ENCODE measurements around the gene OLFM1. TPM values are rescaled to one million over a fixed set of nuclear protein-coding genes. Genes with fewer than 3 reads are reported as not detected.
"Not testable (repeated sequence)": the region's sequence is repeated elsewhere in the genome, so short reads cannot be mapped to it uniquely, and the experiment has no call there.

OLFM1 gene
- total RNA-seq, 1 experiment from 2014 or later = 35.0 TPM

DNA sequence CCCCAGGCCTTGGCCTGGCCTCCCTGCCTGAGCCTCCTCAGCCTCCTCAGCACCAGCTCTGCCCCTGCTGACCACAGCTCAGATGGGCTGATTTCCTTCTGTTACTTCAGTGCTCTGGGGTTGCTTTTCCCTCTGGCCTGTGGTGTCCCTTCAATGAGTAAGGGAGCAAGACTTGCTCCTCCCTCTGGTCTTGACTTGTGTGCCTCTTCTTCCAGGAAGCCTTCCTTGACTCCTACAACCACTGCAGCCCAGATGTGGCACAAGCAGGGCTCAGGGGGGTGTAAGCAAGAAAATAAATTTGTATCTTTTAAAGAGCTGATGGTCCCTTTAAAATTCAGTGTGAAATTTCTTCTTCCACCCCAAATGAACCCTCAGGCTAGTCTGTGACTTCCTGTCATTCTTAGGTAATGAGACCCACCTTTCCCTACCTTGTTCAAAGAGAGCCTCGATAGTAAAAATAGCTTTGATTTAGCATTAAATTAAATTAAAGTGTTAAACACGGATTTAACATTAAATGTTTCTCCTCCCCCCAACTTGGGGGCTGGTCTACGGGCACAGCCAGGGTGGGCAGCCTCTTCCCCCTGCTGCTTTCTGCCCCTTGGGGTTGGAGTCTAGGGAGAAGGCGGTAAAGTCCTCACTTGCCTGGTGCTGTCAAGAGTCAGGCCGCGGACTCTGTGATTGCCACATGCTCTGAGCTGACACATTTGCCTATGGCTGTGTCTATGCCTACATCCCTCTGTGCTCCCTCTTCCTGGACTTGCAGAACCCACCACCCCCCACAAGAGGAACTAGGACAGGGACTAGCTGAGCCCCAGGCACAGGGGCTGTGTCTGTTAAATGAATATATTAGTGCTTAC, 64.5 kb downstream of the OLFM1 start:
- Histone ChIP-seq H3K27ac (no peak overlapping the region), H3K9me3 (replicated peaks) (no peaks in the 10 kb centered on the region), H3K36me3 (no peaks in the 10 kb centered on the region), H3K27me3 (replicated peaks) (no peaks in the 10 kb centered on the region), H3K4me3 (no peak overlapping the region), H3K4me1 (replicated peaks) (peaks cover 4% of the 10 kb centered on the region; the same call in 1 of the 2 replicates)
- DNase-seq (ENCODE audit: low read depth in 1 of 2, low spot score in 2 of 2) = no peak

DNA sequence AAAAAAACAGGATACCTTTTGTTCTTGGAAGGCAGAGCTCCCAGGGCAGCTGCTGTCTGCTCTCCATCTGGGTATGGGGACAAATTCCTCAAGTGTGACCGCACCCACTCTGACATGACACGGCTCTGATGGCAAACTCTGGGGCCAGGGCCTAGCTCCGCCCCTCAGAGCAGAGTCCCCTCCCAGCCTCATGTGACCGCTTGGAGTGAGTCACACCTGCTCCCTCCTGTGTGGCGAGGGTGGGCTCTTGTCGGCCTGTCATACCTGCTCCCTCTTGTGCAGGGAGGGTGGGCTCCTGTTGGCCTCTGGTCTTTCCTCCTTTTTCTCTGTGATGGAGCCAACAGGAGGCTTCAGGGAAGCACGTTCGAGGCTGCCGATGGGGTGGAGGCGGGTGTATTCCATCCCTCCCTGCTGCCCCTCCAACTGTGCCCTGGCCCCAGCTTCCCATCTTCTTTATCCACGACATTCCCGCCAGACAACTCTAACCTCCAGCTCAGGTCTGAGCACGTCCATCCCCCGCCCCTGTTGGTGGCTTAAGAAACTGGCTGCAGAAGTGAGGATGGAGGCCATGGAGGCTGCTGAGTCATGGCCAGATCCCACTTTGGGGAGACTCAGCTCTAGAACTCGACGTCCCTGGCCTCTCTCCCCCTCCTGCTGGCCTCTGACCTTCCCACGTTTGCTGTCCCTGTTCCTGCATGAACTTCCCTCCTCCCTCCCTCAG, 65.3 kb downstream of the OLFM1 start:
- H3K27ac ChIP-seq = no peak overlapping the region
- no peaks in the 10 kb centered on the region for H3K27me3 ChIP-seq (replicated peaks)
- H3K4me1 ChIP-seq (replicated peaks) = peaks cover 4% of the 10 kb centered on the region; the same call in 1 of the 2 replicates
- H3K36me3 ChIP-seq = no peaks in the 10 kb centered on the region
- no peaks in the 10 kb centered on the region for H3K9me3 ChIP-seq (replicated peaks)
- DNase-seq (ENCODE audit: low read depth in 1 of 2, low spot score in 2 of 2) = peak in 1 of 2 experiments; percentile 9
- no peak overlapping the region for H3K4me3 ChIP-seq

DNA sequence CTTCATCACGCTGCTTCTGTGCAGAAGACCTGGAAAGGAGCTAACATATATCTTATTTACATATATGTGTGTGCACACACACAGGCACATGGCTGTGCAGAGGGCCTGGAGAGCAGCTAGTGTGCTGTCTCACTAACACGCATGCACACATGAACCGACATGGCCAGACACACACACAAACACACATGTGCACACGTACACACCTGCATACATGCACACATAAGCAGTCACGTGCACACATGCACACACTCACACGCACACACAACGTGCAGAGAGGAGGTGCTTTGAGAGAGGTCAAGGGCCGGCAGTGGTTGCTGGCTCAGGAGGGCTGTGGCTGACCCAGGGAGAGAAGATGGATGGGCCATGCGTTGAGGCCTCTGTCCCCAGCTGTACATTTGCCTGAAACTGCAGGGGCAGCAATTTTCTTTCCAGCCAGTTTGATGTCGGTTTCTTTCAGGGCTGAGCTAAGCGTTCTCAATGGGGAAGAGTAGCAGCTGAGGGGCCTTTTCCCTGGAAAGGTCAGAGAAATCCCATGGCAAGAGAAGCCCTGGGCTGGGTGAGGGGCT, 66.7 kb downstream of the OLFM1 start:
- no peak for DNase-seq (ENCODE audit: low read depth in 1 of 2, low spot score in 2 of 2)
- H3K27ac ChIP-seq = no peak overlapping the region
- no peaks in the 10 kb centered on the region for H3K9me3 ChIP-seq (replicated peaks)
- no peak overlapping the region for H3K4me3 ChIP-seq
- H3K36me3 ChIP-seq = no peaks in the 10 kb centered on the region
- H3K4me1 ChIP-seq (replicated peaks) = peaks cover 4% of the 10 kb centered on the region; the same call in 1 of the 2 replicates
- no peaks in the 10 kb centered on the region for H3K27me3 ChIP-seq (replicated peaks)

DNA sequence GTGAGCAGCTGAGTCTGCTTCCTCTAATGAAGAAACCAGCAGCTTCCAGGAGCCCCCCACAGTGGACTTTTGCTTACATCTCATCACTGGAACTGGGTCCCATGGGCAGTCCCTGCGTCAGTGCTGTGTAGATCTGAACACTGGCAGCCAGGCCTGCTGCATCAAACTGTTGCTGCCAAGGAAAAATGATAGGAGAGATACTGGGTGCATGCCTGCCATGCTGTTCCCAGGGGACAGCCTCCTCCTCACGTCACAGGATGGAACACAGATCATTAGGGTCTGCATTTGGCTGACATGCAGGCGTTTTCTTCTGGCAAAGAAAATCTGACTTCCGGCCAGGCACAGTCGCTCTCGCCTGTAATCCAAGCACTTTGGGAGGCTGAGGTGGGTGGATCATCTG, 67.9 kb downstream of the OLFM1 start:
- no peak overlapping the region for H3K27ac ChIP-seq
- no peak overlapping the region for H3K4me3 ChIP-seq
- no peaks in the 10 kb centered on the region for H3K27me3 ChIP-seq (replicated peaks)
- no peaks in the 10 kb centered on the region for H3K9me3 ChIP-seq (replicated peaks)
- no peak for DNase-seq (ENCODE audit: low read depth in 1 of 2, low spot score in 2 of 2)
- H3K36me3 ChIP-seq = no peaks in the 10 kb centered on the region
- peaks cover 4% of the 10 kb centered on the region; the same call in 1 of the 2 replicates for H3K4me1 ChIP-seq (replicated peaks)

DNA sequence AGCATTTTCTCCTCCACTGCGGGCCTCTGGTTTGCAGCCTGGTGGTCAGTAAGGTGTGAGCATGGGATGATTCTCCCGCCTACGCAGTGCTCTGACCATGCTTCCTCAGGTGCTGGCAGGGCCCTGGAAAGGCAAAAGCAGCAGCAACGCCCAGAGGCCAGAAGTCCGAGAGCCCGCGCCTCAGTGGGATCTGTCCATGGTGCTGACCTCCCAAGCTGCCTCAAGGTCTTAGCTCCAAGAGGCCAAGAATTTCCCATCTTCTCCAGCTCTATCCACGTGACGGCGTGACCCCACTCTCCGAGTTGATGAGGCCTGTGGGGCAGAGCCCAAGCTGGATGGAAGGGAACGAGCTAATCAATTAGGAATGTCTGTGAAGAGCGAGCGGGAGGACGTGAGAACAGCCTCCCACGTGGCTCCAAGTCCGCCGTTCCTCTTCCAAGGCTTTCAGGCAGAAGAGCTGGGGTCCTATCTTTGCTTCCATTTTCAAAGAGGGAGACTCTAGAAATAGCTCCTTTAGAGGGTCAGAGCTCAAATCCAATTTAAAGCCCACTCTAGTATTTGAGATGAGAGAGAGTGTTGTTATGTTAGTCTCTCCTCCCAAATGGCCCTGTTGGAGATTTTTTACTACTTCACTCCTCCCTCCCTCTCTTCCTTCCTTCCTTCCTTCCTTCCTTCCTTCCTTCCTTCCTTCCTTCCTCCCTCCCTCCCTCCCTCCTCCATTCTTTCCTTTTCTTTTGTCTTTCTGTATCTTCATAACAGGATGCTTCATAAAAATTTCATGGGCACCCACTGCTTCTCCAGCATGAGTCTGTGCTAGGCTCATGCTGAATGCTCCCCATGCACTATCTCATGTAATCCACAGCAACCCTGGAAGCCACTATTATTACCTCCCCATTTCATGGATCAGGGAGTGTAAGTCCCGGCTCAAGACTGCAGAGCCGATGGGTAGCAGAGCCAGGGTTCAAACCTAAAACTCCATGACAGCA, 69.3 kb downstream of the OLFM1 start:
- DNase-seq (ENCODE audit: low read depth in 1 of 2, low spot score in 2 of 2) = peak; percentile 25 to 58

DNA sequence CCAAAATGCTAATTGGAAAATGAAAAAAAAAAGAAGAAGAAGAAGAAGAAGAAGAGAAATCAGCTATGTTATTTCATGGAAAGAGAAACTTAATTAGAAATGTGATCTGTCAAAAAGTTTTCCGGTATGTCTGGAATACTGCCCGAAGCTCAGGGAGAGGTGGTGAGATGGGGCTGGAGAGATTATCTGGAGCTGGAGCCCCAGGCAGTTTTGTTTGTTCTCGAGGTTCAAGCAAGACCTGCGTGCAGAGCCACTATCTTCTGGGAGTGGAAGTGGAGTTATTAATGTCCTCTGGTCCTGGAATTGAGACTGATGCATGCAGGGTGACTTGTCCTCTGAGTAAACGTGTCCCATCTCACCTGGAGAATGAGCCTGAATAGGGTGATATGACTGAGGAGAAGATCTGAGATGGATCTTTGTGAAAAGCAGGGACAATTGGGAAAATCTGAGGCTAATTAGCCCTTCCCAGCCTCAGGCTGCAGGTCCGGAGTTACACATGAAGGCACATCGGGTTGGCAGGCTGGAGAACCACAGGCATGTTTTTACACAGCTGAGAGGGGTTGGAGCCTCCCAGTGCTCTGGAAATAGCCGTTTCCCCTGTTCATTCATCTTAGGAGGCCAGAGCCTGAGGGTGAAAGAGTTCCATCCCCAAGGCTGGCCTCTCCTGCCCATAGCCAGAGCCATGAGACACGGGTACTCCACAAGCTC, 70.5 kb downstream of the OLFM1 start:
- Histone ChIP-seq H3K4me1 (replicated peaks) (no peaks in the 10 kb centered on the region), H3K36me3 (no peaks in the 10 kb centered on the region), H3K27ac (no peak overlapping the region), H3K27me3 (replicated peaks) (no peaks in the 10 kb centered on the region), H3K4me3 (no peak overlapping the region), H3K9me3 (replicated peaks) (no peaks in the 10 kb centered on the region)
- no peak for DNase-seq (ENCODE audit: low read depth in 1 of 2, low spot score in 2 of 2)

More for the DNA sequence above, 69.3 kb downstream of the OLFM1 start:
- Histone ChIP-seq H3K4me3 (no peak overlapping the region), H3K4me1 (replicated peaks) (peaks cover 4% of the 10 kb centered on the region; the same call in 1 of the 2 replicates), H3K27me3 (replicated peaks) (no peaks in the 10 kb centered on the region), H3K36me3 (no peaks in the 10 kb centered on the region), H3K9me3 (replicated peaks) (no peaks in the 10 kb centered on the region), H3K27ac (no peak overlapping the region)

DNA sequence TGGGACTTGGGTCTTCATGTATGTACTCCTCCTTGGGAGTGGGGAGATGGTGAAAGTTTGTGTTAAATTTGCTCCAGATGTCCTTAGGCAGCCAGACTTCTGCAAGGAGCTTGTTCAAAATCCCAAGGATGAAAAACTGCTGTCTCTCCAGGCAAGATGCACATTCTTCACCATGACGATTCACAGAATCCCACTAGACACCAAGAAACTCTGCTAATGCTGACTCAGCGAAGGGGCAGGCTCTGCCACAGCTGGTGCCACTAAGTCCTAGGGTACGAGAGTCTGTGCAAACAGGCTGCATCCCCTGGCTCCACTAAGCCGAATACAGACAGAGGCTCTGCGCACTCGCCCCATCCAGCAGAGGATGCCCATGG, 71.1 kb downstream of the OLFM1 start:
- no peaks in the 10 kb centered on the region for H3K36me3 ChIP-seq
- no peaks in the 10 kb centered on the region for H3K9me3 ChIP-seq (replicated peaks)
- DNase-seq (ENCODE audit: low read depth in 1 of 2, low spot score in 2 of 2) = no peak
- no peaks in the 10 kb centered on the region for H3K4me1 ChIP-seq (replicated peaks)
- H3K27me3 ChIP-seq (replicated peaks) = no peaks in the 10 kb centered on the region
- no peak overlapping the region for H3K27ac ChIP-seq
- no peak overlapping the region for H3K4me3 ChIP-seq

DNA sequence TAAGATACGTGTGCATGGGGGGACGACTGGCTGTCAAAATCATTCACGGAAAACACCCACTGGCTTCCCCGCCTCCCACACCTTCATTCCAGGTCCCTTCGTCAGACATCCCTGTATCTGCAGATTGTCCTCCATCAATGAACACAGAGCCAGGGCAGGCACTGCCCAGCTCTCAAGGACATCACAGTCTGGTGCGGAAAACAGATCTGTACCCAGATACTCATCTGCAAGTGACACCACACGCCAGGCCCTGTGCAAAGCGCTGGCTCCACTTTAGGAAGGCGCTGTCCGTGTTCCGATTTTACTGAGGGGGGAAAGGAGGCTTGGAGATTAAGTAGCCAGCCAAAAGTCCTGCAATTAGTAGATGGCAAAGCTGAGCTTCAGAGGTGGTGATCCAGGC, 72.3 kb downstream of the OLFM1 start:
- no peak overlapping the region for H3K27ac ChIP-seq
- H3K9me3 ChIP-seq (replicated peaks) = no peaks in the 10 kb centered on the region
- no peak overlapping the region for H3K4me3 ChIP-seq
- H3K36me3 ChIP-seq = no peaks in the 10 kb centered on the region
- H3K4me1 ChIP-seq (replicated peaks) = no peaks in the 10 kb centered on the region
- H3K27me3 ChIP-seq (replicated peaks) = 0 out of 2 replicates have a peak, but pooled peaks cover 3% of the 10 kb centered on the region
- DNase-seq (ENCODE audit: low read depth in 1 of 2, low spot score in 2 of 2) = no peak

DNA sequence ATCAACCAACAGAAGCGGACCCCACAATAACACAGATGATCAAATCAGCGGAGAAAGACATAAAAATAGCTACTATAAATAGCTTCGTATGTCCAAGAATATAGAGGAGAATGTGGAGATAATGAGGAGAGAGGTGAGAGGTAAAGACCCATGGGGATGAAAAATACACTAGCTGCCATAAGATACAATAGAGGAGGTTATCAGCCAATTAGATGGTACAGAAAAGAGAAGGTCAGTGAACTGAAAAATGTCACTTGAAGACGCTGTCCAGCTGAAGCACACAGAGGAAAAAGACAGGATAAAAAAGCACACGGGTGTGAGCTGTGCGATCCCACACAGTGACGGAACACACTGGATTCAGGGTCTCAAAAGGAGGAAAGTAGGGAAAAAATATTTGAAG, 73.4 kb downstream of the OLFM1 start:
- no peak for DNase-seq (ENCODE audit: low read depth in 1 of 2, low spot score in 2 of 2)
- H3K4me3 ChIP-seq = no peak overlapping the region
- H3K27me3 ChIP-seq (replicated peaks) = 0 out of 2 replicates have a peak, but pooled peaks cover 3% of the 10 kb centered on the region
- H3K36me3 ChIP-seq = no peaks in the 10 kb centered on the region
- no peak overlapping the region for H3K27ac ChIP-seq
- no peaks in the 10 kb centered on the region for H3K4me1 ChIP-seq (replicated peaks)
- no peaks in the 10 kb centered on the region for H3K9me3 ChIP-seq (replicated peaks)

DNA sequence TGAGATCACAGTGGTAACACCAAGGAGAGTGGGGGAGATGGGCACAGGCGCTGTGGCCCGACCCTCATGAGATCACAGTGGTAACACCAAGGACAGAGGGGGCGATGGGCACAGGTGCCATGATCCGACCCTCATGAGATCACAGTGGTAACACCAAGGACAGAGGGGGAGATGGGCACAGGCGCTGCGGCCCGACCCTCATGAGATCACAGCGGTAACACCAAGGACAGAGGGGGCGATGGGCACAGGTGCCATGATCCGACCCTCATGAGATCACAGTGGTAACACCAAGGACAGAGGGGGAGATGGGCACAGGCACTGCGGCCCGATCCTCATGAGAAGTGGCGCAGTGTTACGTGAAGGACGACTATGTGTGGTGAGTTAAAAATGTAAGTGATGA, 75.1 kb downstream of the OLFM1 start:
- not testable (repeated sequence) for DNase-seq (ENCODE audit: low read depth in 1 of 2, low spot score in 2 of 2); H3K4me3 ChIP-seq; H3K4me1 ChIP-seq (replicated peaks); H3K27me3 ChIP-seq (replicated peaks); H3K27ac ChIP-seq; H3K36me3 ChIP-seq; H3K9me3 ChIP-seq (replicated peaks)

DNA sequence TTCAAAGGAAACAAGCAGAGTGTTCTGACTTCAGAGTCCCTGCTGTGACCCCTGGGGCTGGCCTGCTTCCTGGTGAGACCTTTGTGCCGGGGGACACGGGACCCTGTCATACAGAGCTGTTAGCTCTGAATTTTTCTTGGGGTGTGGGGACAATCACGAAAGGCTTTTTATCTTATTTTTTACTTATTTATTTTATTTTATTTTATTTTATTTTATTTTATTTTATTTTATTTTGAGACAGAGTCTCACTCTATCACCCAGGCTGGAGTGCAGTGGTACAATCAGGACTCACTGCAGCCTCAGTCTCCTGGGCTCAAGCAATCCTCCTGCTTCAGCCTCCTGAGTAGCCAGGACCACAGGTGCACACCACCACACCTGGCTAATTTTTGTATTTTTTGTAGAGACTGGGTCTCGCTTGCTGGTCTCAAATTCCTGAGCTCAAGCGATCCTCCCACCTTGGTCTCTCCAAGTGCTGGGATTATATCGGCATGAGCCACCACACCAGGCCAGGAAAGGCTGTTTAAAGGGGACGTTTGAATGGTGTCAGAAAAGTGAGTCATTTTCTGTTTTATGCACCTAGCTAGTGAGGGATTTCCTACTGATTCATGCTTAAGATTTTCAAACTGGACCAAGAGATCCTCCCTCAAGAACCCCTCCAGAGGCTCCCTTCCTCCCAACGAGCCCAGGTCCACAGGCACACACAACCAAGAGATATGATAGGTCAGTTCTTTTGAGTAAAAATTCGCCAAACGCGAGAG, 75.7 kb downstream of the OLFM1 start:
- no peaks in the 10 kb centered on the region for H3K36me3 ChIP-seq
- no peaks in the 10 kb centered on the region for H3K4me1 ChIP-seq (replicated peaks)
- no peak for DNase-seq (ENCODE audit: low read depth in 1 of 2, low spot score in 2 of 2)
- no peak overlapping the region for H3K27ac ChIP-seq
- H3K9me3 ChIP-seq (replicated peaks) = no peaks in the 10 kb centered on the region
- no peak overlapping the region for H3K4me3 ChIP-seq
- H3K27me3 ChIP-seq (replicated peaks) = 0 out of 2 replicates have a peak, but pooled peaks cover 3% of the 10 kb centered on the region

DNA sequence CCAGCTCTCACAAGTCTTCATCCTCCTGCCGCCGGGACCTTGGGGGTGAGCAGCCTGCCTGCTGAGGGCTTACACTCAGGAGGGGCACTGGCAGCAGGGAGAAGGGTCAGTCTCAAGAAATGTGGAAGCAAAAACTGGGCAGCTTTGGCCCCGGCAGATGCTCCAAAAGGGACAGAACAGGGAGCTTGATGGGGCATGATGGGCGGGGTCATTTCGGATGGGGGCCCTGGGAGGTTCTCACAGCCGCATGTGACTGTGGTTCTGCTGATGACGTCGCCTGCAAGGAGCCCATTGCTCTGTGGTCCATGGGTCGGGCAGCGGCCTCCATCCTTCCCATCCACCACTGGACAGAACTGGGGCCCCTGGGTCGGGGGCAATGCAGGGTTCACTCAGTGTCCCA, 76.6 kb downstream of the OLFM1 start:
- Histone ChIP-seq H3K4me3 (no peak overlapping the region), H3K9me3 (replicated peaks) (no peaks in the 10 kb centered on the region), H3K27ac (no peak overlapping the region), H3K27me3 (replicated peaks) (0 out of 2 replicates have a peak, but pooled peaks cover 3% of the 10 kb centered on the region), H3K4me1 (replicated peaks) (no peaks in the 10 kb centered on the region), H3K36me3 (no peaks in the 10 kb centered on the region)
- no peak for DNase-seq (ENCODE audit: low read depth in 1 of 2, low spot score in 2 of 2)
